ENCODE results near the gene COX19. TPM values are rescaled to one million over a fixed set of nuclear protein-coding genes. Genes with fewer than 3 reads are reported as not detected.

The COX19 gene
- total and polyA plus RNA-seq, 2 of the 13 experiments (the other 11 are each of a cell fraction or from before 2014, with no cell fraction given) = 11.5 to 21.7 TPM

- 0 out of 2 replicates have a peak, but pooled peaks have one; percentile 16 for TF ChIP-seq ZNF264 (CRISPR knock-in tag; IDR thresholded peaks at IDR 0.05)
- no peak for TF ChIP-seq ZNF841 (CRISPR knock-in tag; IDR thresholded peaks at IDR 0.05; ENCODE audit: borderline replicate concordance)
- 0 out of 2 replicates have a peak, but pooled peaks have one; percentile 20 for TF ChIP-seq NKX3-1 (CRISPR knock-in tag; IDR thresholded peaks at IDR 0.05)
- peak; percentile 92 for TF ChIP-seq SPEN (CRISPR knock-in tag; IDR thresholded peaks at IDR 0.05; ENCODE audit: low read depth)
- TF ChIP-seq ZNF768 (CRISPR knock-in tag; IDR thresholded peaks at IDR 0.05) = peak; percentile 61
- TF ChIP-seq SAP130 (CRISPR knock-in tag; IDR thresholded peaks at IDR 0.05; ENCODE audit: low read depth) = peak; percentile 73
- peak; percentile 92; the same call in 1 of the 2 replicates for TF ChIP-seq MIER3 (CRISPR knock-in tag; IDR thresholded peaks at IDR 0.05; ENCODE audit: borderline replicate concordance)
- TF ChIP-seq KDM2A (CRISPR knock-in tag; IDR thresholded peaks at IDR 0.05; ENCODE audit: borderline replicate concordance, low read depth) = peak; percentile 97
- peak; percentile 78 for TF ChIP-seq GATAD1 (CRISPR knock-in tag; IDR thresholded peaks at IDR 0.05)
- TF ChIP-seq ZNF703 (CRISPR knock-in tag; IDR thresholded peaks at IDR 0.05; ENCODE audit: borderline replicate concordance) = 0 out of 2 replicates have a peak, but pooled peaks have one; percentile 23
- TF ChIP-seq PAWR (CRISPR knock-in tag; IDR thresholded peaks at IDR 0.05; ENCODE audit: borderline replicate concordance) = peak; percentile 84
- TF ChIP-seq GPN1 (CRISPR knock-in tag; IDR thresholded peaks at IDR 0.05; ENCODE audit: borderline replicate concordance) = no peak
- peak; percentile 100 for TF ChIP-seq RBAK (CRISPR knock-in tag; IDR thresholded peaks at IDR 0.05)
- TF ChIP-seq DRAP1 (CRISPR knock-in tag; IDR thresholded peaks at IDR 0.05) = peak; percentile 55; the same call in 1 of the 2 replicates
- no peak for TF ChIP-seq TRIM24 (CRISPR knock-in tag; IDR thresholded peaks at IDR 0.05)
- peak; percentile 92; the same call in 1 of the 2 replicates for TF ChIP-seq NR1H2 (CRISPR knock-in tag; IDR thresholded peaks at IDR 0.05; ENCODE audit: borderline replicate concordance, low read depth)
- 0 out of 2 replicates have a peak, but pooled peaks have one; percentile 52 for TF ChIP-seq ISL2 (CRISPR knock-in tag; IDR thresholded peaks at IDR 0.05)
- TF ChIP-seq ZC3H4 (CRISPR knock-in tag; IDR thresholded peaks at IDR 0.05; ENCODE audit: borderline replicate concordance) = 0 out of 2 replicates have a peak, but pooled peaks have one; percentile 60
- no peak for TF ChIP-seq SRSF4 (IDR thresholded peaks at IDR 0.05; ENCODE audit: low read depth, low read length, poor library complexity, severe bottlenecking)
- peak; percentile 70 for TF ChIP-seq MXD4 (CRISPR knock-in tag; IDR thresholded peaks at IDR 0.05)
- TF ChIP-seq ZNF335 (CRISPR knock-in tag; IDR thresholded peaks at IDR 0.05) = peak; percentile 73; the same call in 1 of the 2 replicates
- TF ChIP-seq MAX (IDR thresholded peaks at IDR 0.05) = peak; percentile 89
- peak; percentile 39 for TF ChIP-seq TFE3 (CRISPR knock-in tag; IDR thresholded peaks at IDR 0.05)
- no peak for TF ChIP-seq ZNF24 (IDR thresholded peaks at IDR 0.05)
- TF ChIP-seq ZNF251 (CRISPR knock-in tag; IDR thresholded peaks at IDR 0.05) = no peak
- TF ChIP-seq, protein P1, sequence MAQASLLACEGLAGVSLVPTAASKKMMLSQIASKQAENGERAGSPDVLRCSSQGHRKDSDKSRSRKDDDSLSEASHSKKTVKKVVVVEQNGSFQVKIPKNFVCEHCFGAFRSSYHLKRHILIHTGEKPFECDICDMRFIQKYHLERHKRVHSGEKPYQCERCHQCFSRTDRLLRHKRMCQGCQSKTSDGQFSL (CRISPR knock-in tag; IDR thresholded peaks at IDR 0.05) = peak; percentile 79
- TF ChIP-seq, protein P2, sequence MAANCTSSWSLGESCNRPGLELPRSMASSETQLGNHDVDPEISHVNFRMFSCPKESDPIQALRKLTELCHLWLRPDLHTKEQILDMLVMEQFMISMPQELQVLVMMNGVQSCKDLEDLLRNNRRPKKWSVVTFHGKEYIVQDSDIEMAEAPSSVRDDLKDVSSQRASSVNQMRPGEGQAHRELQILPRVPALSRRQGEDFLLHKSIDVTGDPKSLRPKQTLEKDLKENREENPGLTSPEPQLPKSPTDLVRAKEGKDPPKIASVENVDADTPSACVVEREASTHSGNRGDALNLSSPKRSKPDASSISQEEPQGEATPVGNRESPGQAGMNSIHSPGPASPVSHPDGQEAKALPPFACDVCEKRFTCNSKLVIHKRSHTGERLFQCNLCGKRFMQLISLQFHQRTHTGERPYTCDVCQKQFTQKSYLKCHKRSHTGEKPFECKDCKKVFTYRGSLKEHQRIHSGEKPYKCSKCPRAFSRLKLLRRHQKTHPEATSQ (CRISPR knock-in tag; IDR thresholded peaks at IDR 0.05; ENCODE audit: borderline replicate concordance) = no peak
These were observed 17.6 kb upstream of the COX19 start (continued) for GRCh38 chr7:992709-993607.
